GM18502 (cell line): ENCODE results near the gene PCDHA5.

Experiments used
- ATAC-seq: cut with Tn5 transposase; IDR thresholded peaks from one replicate; pipeline ENCODE4 v1.9.1; 2021; ENCODE audit warnings: mild to moderate bottlenecking; ENCODE audit not compliant: unreplicated experiment, poor library complexity

PCDHA5 gene

DNA sequence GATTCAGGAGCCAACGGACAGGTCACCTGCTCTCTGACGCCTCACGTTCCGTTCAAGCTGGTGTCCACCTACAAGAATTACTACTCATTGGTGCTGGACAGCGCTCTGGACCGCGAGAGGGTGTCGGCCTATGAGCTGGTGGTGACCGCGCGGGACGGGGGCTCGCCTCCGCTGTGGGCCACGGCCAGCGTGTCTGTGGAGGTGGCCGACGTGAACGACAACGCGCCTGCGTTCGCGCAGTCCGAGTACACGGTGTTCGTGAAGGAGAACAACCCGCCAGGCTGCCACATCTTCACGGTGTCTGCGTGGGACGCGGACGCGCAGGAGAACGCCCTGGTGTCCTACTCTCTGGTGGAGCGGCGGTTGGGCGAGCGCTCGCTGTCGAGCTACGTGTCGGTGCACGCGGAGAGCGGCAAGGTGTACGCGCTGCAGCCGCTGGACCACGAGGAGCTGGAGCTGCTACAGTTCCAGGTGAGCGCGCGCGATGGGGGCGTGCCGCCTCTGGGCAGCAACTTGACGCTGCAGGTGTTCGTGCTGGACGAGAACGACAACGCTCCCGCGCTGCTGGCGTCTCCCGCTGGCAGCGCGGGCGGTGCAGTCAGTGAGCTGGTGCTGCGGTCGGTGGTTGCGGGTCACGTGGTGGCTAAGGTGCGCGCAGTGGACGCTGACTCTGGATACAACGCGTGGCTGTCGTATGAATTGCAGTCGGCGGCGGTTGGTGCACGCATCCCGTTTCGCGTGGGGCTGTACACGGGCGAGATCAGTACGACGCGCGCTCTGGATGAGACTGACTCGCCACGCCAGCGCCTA is 36.0 kb downstream of the PCDHA5 start:
- no peak for ATAC-seq

- no peak for ATAC-seq
Measured at GRCh38 chr5:140857987-140858240, 36.5 kb downstream of the PCDHA5 start.

- ATAC-seq: no peak
Measured at GRCh38 chr5:140862441-140863295, 41.3 kb downstream of the PCDHA5 start.

- no peak for ATAC-seq
Measured at GRCh38 chr5:140868721-140869554, 47.5 kb downstream of the PCDHA5 start, which contains the start of gene PCDHA11. Gene PCDHA11 (plus strand): TSS chr5:140868957. CDS start chr5:140869104, 147 bp downstream.

- ATAC-seq: no peak
Measured at GRCh38 chr5:140869555-140869886, 48.1 kb downstream of the PCDHA5 start.

- no peak for ATAC-seq
Measured at GRCh38 chr5:140870221-140871201, 49.1 kb downstream of the PCDHA5 start.
